ENCODE results near the gene MEGF11. TPM values are rescaled to one million over a fixed set of nuclear protein-coding genes. Genes with fewer than 3 reads are reported as not detected.

Gene MEGF11
- total RNA-seq, 2 experiments from 2014 or later: 3.3 to 6.8 TPM

DNA sequence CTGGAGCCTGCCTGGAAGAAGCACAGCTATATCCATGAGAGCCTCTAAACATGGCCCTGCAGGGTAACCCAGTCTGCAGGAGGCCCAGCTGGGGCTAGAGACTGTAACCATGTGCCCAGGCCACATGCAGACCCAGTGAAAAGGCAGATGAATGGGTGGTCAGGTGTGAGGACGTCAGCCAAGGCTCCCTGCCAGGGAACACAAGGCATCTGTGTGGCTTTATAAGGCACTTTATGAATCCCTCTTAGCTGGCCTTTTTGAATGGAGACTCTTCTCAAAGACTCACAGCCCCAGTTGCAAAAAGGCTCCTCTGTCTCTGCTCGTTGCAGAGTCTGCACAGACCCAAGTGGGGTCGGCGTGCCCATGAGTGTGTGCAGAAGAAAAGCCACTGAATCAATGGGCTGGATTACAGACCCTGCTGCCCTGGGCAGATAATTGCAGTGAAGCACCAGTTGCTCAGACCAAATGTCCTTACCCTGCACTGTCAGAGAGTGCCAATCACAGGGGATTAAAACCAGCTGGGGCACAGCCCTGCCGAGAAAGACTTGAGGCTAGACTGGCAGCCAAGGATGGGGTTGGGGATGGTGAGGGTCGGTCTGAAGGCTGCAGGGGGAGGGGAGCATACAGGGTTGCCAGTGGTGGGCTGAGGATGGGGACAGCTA is 230.1 kb downstream of the MEGF11 start:
- DNase-seq (ENCODE audit: low spot score): no peak
- Histone ChIP-seq H3K36me3 (ENCODE audit: insufficient read depth, low read length) (no peaks in the 10 kb centered on the region), H4K20me1 (ENCODE audit: insufficient read depth, low read length) (no peaks in the 10 kb centered on the region), H2AFZ (ENCODE audit: low read length) (no peak overlapping the region), H3K9me2 (ENCODE audit: insufficient read depth, low read length) (no peaks in the 10 kb centered on the region), H3K4me1 (ENCODE audit: insufficient read depth, low read length, poor library complexity, severe bottlenecking) (no peaks in the 10 kb centered on the region), H3K4me3 (ENCODE audit: low read depth, low read length, poor library complexity, severe bottlenecking) (no peak overlapping the region), H3K4me2 (ENCODE audit: low read length) (no peak overlapping the region), H3K79me2 (ENCODE audit: insufficient read depth, low read depth, low read length) (no peaks in the 10 kb centered on the region), H3K9me3 (ENCODE audit: low read length) (no peaks in the 10 kb centered on the region), H3K27ac (ENCODE audit: low read depth, low read length, poor library complexity, severe bottlenecking) (no peak overlapping the region)
- CTCF ChIA-PET (ENCODE audit: unreplicated experiment): no interaction called here
- intact Hi-C loops (cut with micrococcal nuclease; ENCODE audit: unreplicated experiment): no loop called here
- POLR2A ChIA-PET: interaction anchor here (0.5 kb wide), 1 partner anchor 37 kb away, joined by 4 read pairs; no protein-coding TSS in a partner anchor
- TF ChIP-seq EZH2phosphoT487 (IDR thresholded peaks at IDR 0.05; ENCODE audit: borderline replicate concordance, low read depth, low read length): no peak
- TF ChIP-seq, protein P1, sequence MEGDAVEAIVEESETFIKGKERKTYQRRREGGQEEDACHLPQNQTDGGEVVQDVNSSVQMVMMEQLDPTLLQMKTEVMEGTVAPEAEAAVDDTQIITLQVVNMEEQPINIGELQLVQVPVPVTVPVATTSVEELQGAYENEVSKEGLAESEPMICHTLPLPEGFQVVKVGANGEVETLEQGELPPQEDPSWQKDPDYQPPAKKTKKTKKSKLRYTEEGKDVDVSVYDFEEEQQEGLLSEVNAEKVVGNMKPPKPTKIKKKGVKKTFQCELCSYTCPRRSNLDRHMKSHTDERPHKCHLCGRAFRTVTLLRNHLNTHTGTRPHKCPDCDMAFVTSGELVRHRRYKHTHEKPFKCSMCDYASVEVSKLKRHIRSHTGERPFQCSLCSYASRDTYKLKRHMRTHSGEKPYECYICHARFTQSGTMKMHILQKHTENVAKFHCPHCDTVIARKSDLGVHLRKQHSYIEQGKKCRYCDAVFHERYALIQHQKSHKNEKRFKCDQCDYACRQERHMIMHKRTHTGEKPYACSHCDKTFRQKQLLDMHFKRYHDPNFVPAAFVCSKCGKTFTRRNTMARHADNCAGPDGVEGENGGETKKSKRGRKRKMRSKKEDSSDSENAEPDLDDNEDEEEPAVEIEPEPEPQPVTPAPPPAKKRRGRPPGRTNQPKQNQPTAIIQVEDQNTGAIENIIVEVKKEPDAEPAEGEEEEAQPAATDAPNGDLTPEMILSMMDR (conservative IDR thresholded peaks at IDR 0.05; ENCODE audit: low read length): no peak
- BruUV-seq (replicated peaks): no TSS peak

DNA sequence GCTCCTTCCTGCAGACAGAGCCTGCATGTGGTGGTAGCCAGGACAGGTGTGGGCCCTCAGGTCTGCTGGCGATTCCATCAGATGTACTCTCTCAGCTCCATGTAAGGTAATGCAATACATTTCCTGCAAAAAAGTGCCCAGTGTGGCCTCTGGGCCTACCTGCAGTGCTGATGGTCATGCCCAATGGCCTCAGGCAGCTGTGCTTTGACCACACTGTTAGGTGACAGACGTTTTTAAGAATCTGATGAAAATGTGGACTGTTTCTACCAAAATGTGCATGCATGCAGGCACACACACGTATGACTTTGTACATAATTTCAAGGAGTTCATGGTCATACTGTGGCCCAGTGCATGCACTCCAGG is 231.4 kb downstream of the MEGF11 start:
- intact Hi-C loops (cut with micrococcal nuclease; ENCODE audit: unreplicated experiment): no loop called here
- Histone ChIP-seq H3K36me3 (ENCODE audit: insufficient read depth, low read length) (no peaks in the 10 kb centered on the region), H3K9me3 (ENCODE audit: low read length) (no peaks in the 10 kb centered on the region), H3K4me2 (ENCODE audit: low read length) (no peak overlapping the region), H3K4me1 (ENCODE audit: insufficient read depth, low read length, poor library complexity, severe bottlenecking) (no peaks in the 10 kb centered on the region), H2AFZ (ENCODE audit: low read length) (no peak overlapping the region), H3K79me2 (ENCODE audit: insufficient read depth, low read depth, low read length) (no peaks in the 10 kb centered on the region), H4K20me1 (ENCODE audit: insufficient read depth, low read length) (no peaks in the 10 kb centered on the region), H3K27ac (ENCODE audit: low read depth, low read length, poor library complexity, severe bottlenecking) (no peak overlapping the region), H3K9me2 (ENCODE audit: insufficient read depth, low read length) (no peaks in the 10 kb centered on the region), H3K4me3 (ENCODE audit: low read depth, low read length, poor library complexity, severe bottlenecking) (no peak overlapping the region)
- DNase-seq (ENCODE audit: low spot score): no peak
- BruUV-seq (replicated peaks): no TSS peak
- CTCF ChIA-PET (ENCODE audit: unreplicated experiment): interaction anchor here (0.6 kb wide), 1 partner anchor 637 kb away, joined by 4 read pairs; no protein-coding TSS in a partner anchor
- no peak for TF ChIP-seq EZH2phosphoT487 (IDR thresholded peaks at IDR 0.05; ENCODE audit: borderline replicate concordance, low read depth, low read length)
- TF ChIP-seq, protein P1 (conservative IDR thresholded peaks at IDR 0.05; ENCODE audit: low read length): no peak
- POLR2A ChIA-PET: interaction anchor here (1.1 kb wide), 1 partner anchor 85 kb away, joined by 3 read pairs; no protein-coding TSS in a partner anchor

DNA sequence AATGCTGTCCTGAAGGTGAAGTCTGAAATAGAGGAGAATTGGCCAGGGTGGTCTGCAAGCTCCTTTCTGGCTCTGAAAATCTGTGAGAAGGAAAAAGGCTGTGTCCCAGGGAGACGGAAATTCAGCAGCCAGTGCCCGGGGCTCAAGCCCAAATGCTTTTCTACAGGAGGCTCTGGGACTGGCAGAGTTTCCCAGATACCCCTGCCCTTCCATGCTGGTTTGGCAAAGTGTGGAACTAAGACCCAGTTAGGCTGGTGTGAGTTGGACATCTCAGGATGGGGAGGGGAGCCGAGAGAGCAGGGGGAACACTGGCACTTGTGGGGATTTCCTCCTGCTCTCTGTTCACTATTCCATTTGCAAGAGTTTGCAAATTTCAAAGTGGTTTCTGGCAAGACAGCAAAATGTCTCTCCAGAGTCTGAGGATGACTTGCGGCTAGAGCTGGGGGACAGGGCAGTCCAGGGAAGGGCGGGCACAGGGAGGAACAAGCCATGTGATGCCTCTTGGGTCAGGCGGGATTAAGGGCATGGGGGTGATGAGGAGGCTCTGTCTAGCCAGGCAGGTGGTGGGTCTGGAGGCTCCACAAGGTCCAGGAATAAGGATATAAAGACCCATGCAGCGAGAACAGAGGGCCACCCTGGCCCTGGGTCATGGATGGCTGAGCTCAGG is 231.9 kb downstream of the MEGF11 start:
- intact Hi-C loops (cut with micrococcal nuclease; ENCODE audit: unreplicated experiment): no loop called here
- H2AFZ ChIP-seq (ENCODE audit: low read length): no peak overlapping the region
- no peaks in the 10 kb centered on the region for H3K36me3 ChIP-seq (ENCODE audit: insufficient read depth, low read length)
- H3K9me2 ChIP-seq (ENCODE audit: insufficient read depth, low read length): no peaks in the 10 kb centered on the region
- no peak overlapping the region for H3K4me2 ChIP-seq (ENCODE audit: low read length)
- no peak for DNase-seq (ENCODE audit: low spot score)
- ChIA-PET POLR2A (interaction anchor here (1.1 kb wide), 1 partner anchor 84 kb away, joined by 3 read pairs; no protein-coding TSS in a partner anchor), CTCF (ENCODE audit: unreplicated experiment) (no interaction called here)
- no peaks in the 10 kb centered on the region for H3K4me1 ChIP-seq (ENCODE audit: insufficient read depth, low read length, poor library complexity, severe bottlenecking)
- TF ChIP-seq EZH2phosphoT487 (IDR thresholded peaks at IDR 0.05; ENCODE audit: borderline replicate concordance, low read depth, low read length): no peak
- TF ChIP-seq, protein P1 (conservative IDR thresholded peaks at IDR 0.05; ENCODE audit: low read length): no peak
- H3K27ac ChIP-seq (ENCODE audit: low read depth, low read length, poor library complexity, severe bottlenecking): no peak overlapping the region
- H3K79me2 ChIP-seq (ENCODE audit: insufficient read depth, low read depth, low read length): no peaks in the 10 kb centered on the region
- no TSS peak for BruUV-seq (replicated peaks)
- no peak overlapping the region for H3K4me3 ChIP-seq (ENCODE audit: low read depth, low read length, poor library complexity, severe bottlenecking)
- no peaks in the 10 kb centered on the region for H3K9me3 ChIP-seq (ENCODE audit: low read length)
- no peaks in the 10 kb centered on the region for H4K20me1 ChIP-seq (ENCODE audit: insufficient read depth, low read length)
